BJ (cell line): ENCODE measurements around the gene PTPRM. TPM values are rescaled to one million over a fixed set of nuclear protein-coding genes. Genes with fewer than 3 reads are reported as not detected.

Experiments used
- CTCF ChIA-PET: fragments of 350-600 bp; formaldehyde crosslinking; extraction: SDS; loops from one replicate; lab custom pipeline; 2021; ENCODE audit warnings: antibody characterized with exemption, inconsistent platforms; lab: Yijun Ruan, JAX
- POLR2A ChIA-PET: fragments of 300-600 bp; sonication (Branson Sonifier 250); formaldehyde crosslinking; extraction: SDS; loops from one replicate; lab custom pipeline; 2021; ENCODE audit warnings: antibody characterized with exemption; lab: Charles Lee
- DNase-seq: peaks from one replicate; pipeline ENCODE4 v3.0.0-alpha.2; 2011; ENCODE audit warnings: low read depth
- H3K27me3 ChIP-seq: 2 replicates; pipeline ENCODE4 v1.6.0; 2011; ENCODE audit warnings: low read length; ENCODE audit not compliant: control insufficient read depth, insufficient read depth
- H3K36me3 ChIP-seq: 2 replicates; pipeline ENCODE4 v1.5.1; 2011; ENCODE audit warnings: low read length; ENCODE audit not compliant: control insufficient read depth, insufficient read depth
- H3K4me3 ChIP-seq: 2 replicates; pipeline ENCODE4 v1.5.1; 2011; ENCODE audit warnings: low read depth, mild to moderate bottlenecking, control low read depth, low read length
- polyA plus RNA-seq: library from polyadenylated mRNA; depleted of rRNA; stranded (reverse); fragments of >200 nt; gene quantifications from 2 replicates; pipeline ENCODE4 v1.2.3, GENCODE V29; 2011
- TF ChIP-seq, protein P1 (sequence below): IDR thresholded peaks from 2 replicates; pipeline ENCODE4 v1.5.1; 2011; ENCODE audit warnings: low read depth, mild to moderate bottlenecking, control low read depth, inconsistent platforms, low read length, moderate library complexity; ENCODE audit not compliant: insufficient read depth

The PTPRM gene
- polyA plus RNA-seq, 1 experiment: 149 TPM

GRCh38 chr18:7945882-7946281 is 378.8 kb downstream of the PTPRM start:
- no peaks in the 10 kb centered on the region for H3K36me3 ChIP-seq
- no peak overlapping the region for H3K4me3 ChIP-seq
- peak; percentile 92 for DNase-seq
- no peaks in the 10 kb centered on the region for H3K27me3 ChIP-seq
- TF ChIP-seq, protein P1, sequence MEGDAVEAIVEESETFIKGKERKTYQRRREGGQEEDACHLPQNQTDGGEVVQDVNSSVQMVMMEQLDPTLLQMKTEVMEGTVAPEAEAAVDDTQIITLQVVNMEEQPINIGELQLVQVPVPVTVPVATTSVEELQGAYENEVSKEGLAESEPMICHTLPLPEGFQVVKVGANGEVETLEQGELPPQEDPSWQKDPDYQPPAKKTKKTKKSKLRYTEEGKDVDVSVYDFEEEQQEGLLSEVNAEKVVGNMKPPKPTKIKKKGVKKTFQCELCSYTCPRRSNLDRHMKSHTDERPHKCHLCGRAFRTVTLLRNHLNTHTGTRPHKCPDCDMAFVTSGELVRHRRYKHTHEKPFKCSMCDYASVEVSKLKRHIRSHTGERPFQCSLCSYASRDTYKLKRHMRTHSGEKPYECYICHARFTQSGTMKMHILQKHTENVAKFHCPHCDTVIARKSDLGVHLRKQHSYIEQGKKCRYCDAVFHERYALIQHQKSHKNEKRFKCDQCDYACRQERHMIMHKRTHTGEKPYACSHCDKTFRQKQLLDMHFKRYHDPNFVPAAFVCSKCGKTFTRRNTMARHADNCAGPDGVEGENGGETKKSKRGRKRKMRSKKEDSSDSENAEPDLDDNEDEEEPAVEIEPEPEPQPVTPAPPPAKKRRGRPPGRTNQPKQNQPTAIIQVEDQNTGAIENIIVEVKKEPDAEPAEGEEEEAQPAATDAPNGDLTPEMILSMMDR: no peak
- ChIA-PET CTCF (interaction anchor here (0.8 kb wide), 1 partner anchor 20 kb away, joined by 3 read pairs; no protein-coding TSS in a partner anchor), POLR2A (no interaction called here)

DNA sequence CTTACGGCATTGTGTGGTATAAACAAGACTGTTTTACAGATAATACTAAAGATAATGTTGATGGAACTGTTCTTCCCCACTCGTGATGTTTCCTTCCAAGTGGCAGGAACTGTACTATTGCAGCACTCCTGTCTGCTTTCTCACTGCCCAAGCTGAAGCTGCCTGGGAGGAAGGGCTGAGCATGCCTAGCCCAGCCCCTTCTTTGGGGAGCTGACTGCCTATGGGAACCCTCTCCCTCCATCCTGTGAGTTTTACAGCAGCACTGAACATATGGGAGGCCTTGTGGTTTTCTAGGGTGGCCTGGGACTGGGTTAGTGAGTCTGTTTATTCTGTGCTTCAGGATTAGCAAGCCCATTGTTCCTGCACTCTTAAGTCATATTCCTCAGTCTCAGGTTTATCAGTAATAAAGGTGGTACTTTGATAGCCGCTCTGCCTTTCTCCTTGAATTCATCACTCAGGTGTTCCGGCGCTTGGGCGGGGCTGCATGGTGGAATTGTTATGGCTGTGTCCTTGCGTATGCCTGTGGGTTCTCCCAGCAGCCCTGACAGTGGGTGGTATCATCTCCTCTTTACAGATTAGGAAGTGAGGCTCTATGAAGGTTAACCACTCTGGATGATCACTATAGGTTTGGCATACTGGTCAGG is 379.7 kb downstream of the PTPRM start:
- no peaks in the 10 kb centered on the region for H3K27me3 ChIP-seq
- no peak for DNase-seq
- peak overlapping the region; percentile 1 for H3K4me3 ChIP-seq
- no peaks in the 10 kb centered on the region for H3K36me3 ChIP-seq
- TF ChIP-seq, protein P1: no peak
- POLR2A ChIA-PET: no interaction called here
- CTCF ChIA-PET: interaction anchor here (0.6 to 1.4 kb wide), 3 partner anchors 12 to 87 kb away, joined by 3 to 4 read pairs (median 3); no protein-coding TSS in a partner anchor

- POLR2A ChIA-PET: no interaction called here
- Histone ChIP-seq H3K4me3 (no peak overlapping the region), H3K36me3 (no peaks in the 10 kb centered on the region), H3K27me3 (no peaks in the 10 kb centered on the region)
- no peak for DNase-seq
- CTCF ChIA-PET: no interaction called here
- TF ChIP-seq, protein P1: no peak
Observed at GRCh38 chr18:7950380-7951136, 383.4 kb downstream of the PTPRM start.

DNA sequence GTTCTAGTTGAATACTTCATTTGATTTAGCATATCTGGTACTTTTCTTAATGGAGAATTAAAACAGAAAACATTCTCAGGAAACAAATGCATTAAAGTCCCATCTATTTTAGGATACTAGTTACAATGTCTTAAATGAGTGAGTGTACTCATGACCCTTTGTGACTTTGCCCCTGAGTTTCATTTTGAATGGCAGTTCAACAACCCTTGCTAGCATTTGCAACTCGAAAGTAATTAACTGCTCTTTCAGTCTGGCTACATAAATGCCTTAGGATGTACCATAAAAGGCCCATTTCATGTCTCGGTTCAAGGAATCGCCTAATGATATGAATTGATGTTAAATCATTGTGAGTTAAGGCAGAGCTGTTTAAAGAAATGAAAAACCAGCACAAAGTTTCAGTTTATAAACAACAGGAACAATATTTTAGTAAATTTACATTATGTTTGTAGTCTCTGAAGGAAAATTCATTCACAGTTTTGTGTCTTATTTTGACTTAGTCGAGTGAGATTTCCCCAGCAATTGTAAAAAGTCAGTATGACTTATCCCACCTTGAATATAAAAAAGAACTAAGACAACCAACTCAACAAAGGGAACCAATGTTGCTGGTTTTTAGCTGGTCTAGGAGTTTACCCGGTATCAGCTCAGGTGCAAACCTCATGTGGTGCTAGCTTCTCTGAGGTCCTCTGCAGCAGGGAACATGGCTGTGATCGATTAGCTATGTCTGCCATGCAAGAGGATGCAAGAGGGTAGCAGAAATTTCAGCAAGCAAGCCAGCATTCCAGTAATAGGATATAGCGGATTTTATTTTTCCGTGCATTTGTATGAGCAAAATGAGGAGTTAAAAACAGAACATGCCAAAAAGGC is 386.2 kb downstream of the PTPRM start:
- POLR2A ChIA-PET: no interaction called here
- CTCF ChIA-PET: no interaction called here

More for the DNA sequence above, 386.2 kb downstream of the PTPRM start:
- Histone ChIP-seq H3K27me3 (no peaks in the 10 kb centered on the region), H3K4me3 (no peak overlapping the region), H3K36me3 (no peaks in the 10 kb centered on the region)
- no peak for DNase-seq
- TF ChIP-seq, protein P1: no peak
